Common myeloid progenitor, CD34-positive (primary cell): ENCODE data around the gene MLLT10.

Source experiments
- CTCF ChIA-PET: fragments of 350-600 bp; sonication (Branson Sonifier 250); formaldehyde crosslinking; loops from one replicate; lab custom pipeline; 2021; ENCODE audit warnings: antibody characterized with exemption; lab: Charles Lee
- POLR2A ChIA-PET: fragments of 350-600 bp; sonication (Branson Sonifier 250); formaldehyde crosslinking; loops from one replicate; lab custom pipeline; 2021; ENCODE audit warnings: antibody characterized with exemption; lab: Charles Lee
- DNase-seq, 3 donors: peaks; one replicate each; pipeline versions ENCODE4 v3.0.0 to v3.0.0-alpha.2; 2013
- H3K27ac ChIP-seq, 2 experiments: 1 replicate in 1 of 2; 2 replicates in 1 of 2; pipeline ENCODE4 v1.7.0; 2013; ENCODE audit warnings: inconsistent platforms in 2 of 2, low read length in 2 of 2, mild to moderate bottlenecking in 2 of 2, low read depth in 1 of 2, moderate library complexity in 1 of 2; ENCODE audit not compliant: severe bottlenecking in 2 of 2, insufficient read depth in 1 of 2, poor library complexity in 1 of 2
- H3K27me3 ChIP-seq, 5 experiments: replicated peaks in 2 of 5; 1 replicate in 3 of 5; 2 replicates in 2 of 5; pipeline versions ENCODE4 v1.6.1 to v1.7.0; 2013; ENCODE audit warnings: low read length in 4 of 5, mild to moderate bottlenecking in 2 of 5, moderate library complexity in 2 of 5, inconsistent platforms in 1 of 5; ENCODE audit not compliant: insufficient read depth in 5 of 5, control insufficient read depth in 4 of 5
- H3K36me3 ChIP-seq, 4 experiments: 1 replicate in 2 of 4; 2 replicates in 2 of 4; pipeline versions ENCODE4 v1.6.1 to v1.7.0; 2013; ENCODE audit warnings: low read length in 3 of 4, control low read depth in 1 of 4, mild to moderate bottlenecking in 1 of 4; ENCODE audit not compliant: control insufficient read depth in 4 of 4, insufficient read depth in 4 of 4
- H3K4me1 ChIP-seq, 4 experiments: 1 replicate in 3 of 4; 2 replicates in 1 of 4; pipeline versions ENCODE4 v1.6.1 to v1.7.1; 2013; ENCODE audit warnings: low read length in 3 of 4, mild to moderate bottlenecking in 3 of 4, control low read depth in 1 of 4, inconsistent platforms in 1 of 4, moderate library complexity in 1 of 4; ENCODE audit not compliant: control insufficient read depth in 4 of 4, insufficient read depth in 4 of 4; ENCODE audit errors: control extremely low read depth in 1 of 4
- H3K4me3 ChIP-seq, 7 experiments: 1 replicate in 4 of 7; 2 replicates in 3 of 7; pipeline versions ENCODE4 v1.5.1 to v1.7.0; 2013; ENCODE audit warnings: mild to moderate bottlenecking in 7 of 7, low read length in 6 of 7, moderate library complexity in 6 of 7, inconsistent platforms in 2 of 7, low read depth in 2 of 7, control low read depth in 1 of 7; ENCODE audit not compliant: insufficient read depth in 4 of 7, control insufficient read depth in 1 of 7; ENCODE audit errors: extremely low read depth in 1 of 7
- H3K9me3 ChIP-seq, 5 experiments: 1 replicate in 4 of 5; 2 replicates in 1 of 5; pipeline versions ENCODE4 v1.6.1 to v1.7.1; 2013; ENCODE audit warnings: low read length in 4 of 5, mild to moderate bottlenecking in 2 of 5, inconsistent platforms in 1 of 5, low read depth in 1 of 5, moderate library complexity in 1 of 5; ENCODE audit not compliant: control insufficient read depth in 4 of 5, insufficient read depth in 2 of 5; ENCODE audit errors: control extremely low read depth in 1 of 5
- WGBS: methylation state at CpG from one replicate; pipeline ENCODE4 v1.1.5; 2013; ENCODE audit not compliant: insufficient coverage; 5-methylcytosine and 5-hydroxymethylcytosine counted together

The MLLT10 gene

GRCh38 chr10:21650353-21650752, 116.3 kb downstream of the MLLT10 start:
- no peak overlapping the region for H3K4me3 ChIP-seq
- H3K4me1 ChIP-seq, result peaks cover 0 to 4% (median 0%) of the 10 kb centered on the region in 4 experiments
- ChIA-PET POLR2A (interaction anchor here (0.7 kb wide), 1 partner anchor 157 kb away, joined by 3 read pairs; no protein-coding TSS in a partner anchor), CTCF (interaction anchor here (1.0 kb wide), 1 partner anchor 13 kb away, joined by 4 read pairs; no protein-coding TSS in a partner anchor)
- WGBS, result 100% methylated on average over 1 of the region's 2 CpGs
- DNase-seq, result no peak
- H3K36me3 ChIP-seq, result peaks cover 4 to 43% (median 18%) of the 10 kb centered on the region in 4 experiments
- H3K9me3 ChIP-seq, result no peaks in the 10 kb centered on the region
- H3K27me3 ChIP-seq, result no peaks in the 10 kb centered on the region
- H3K27ac ChIP-seq, result no peak overlapping the region

- 100% methylated on average over 1 of the region's 3 CpGs for WGBS
- Histone ChIP-seq H3K27ac (no peak overlapping the region), H3K4me1 (no peaks in the 10 kb centered on the region), H3K27me3 (no peaks in the 10 kb centered on the region), H3K4me3 (no peak overlapping the region), H3K36me3 (peaks cover 6 to 38% (median 16%) of the 10 kb centered on the region in 4 experiments), H3K9me3 (no peaks in the 10 kb centered on the region)
- POLR2A ChIA-PET, result no interaction called here
- CTCF ChIA-PET, result interaction anchor here (0.9 to 1.1 kb wide), 3 partner anchors 22 to 77 kb away, joined by 3 read pairs; no protein-coding TSS in a partner anchor
- DNase-seq, result no peak
These were observed 121.2 kb downstream of the MLLT10 start for GRCh38 chr10:21655236-21655635.

- Histone ChIP-seq H3K9me3 (no peaks in the 10 kb centered on the region), H3K27ac (no peak overlapping the region), H3K4me3 (no peak overlapping the region), H3K27me3 (no peaks in the 10 kb centered on the region), H3K4me1 (no peaks in the 10 kb centered on the region), H3K36me3 (peaks cover 6 to 38% (median 16%) of the 10 kb centered on the region in 4 experiments)
- POLR2A ChIA-PET, result no interaction called here
- CTCF ChIA-PET, result interaction anchor here (0.9 to 1.1 kb wide), 3 partner anchors 22 to 77 kb away, joined by 3 read pairs; no protein-coding TSS in a partner anchor
- no peak for DNase-seq
- 95% methylated on average over 3 of the region's 5 CpGs for WGBS
These were observed 121.7 kb downstream of the MLLT10 start for GRCh38 chr10:21655687-21656086.

- 80% methylated on average over 1 of the region's 1 CpG for WGBS
- no peaks in the 10 kb centered on the region for H3K9me3 ChIP-seq
- H3K36me3 ChIP-seq, result peaks cover 0 to 9% (median 5%) of the 10 kb centered on the region in 4 experiments
- no peak overlapping the region for H3K27ac ChIP-seq
- ChIA-PET CTCF (interaction anchor here (1.7 to 1.8 kb wide), 2 partner anchors 11 to 25 kb away, joined by 4 to 8 read pairs; no protein-coding TSS in a partner anchor), POLR2A (no interaction called here)
- H3K4me1 ChIP-seq, result peaks cover 0 to 11% (median 6%) of the 10 kb centered on the region in 4 experiments
- DNase-seq, result no peak
- no peak overlapping the region for H3K4me3 ChIP-seq
- no peaks in the 10 kb centered on the region for H3K27me3 ChIP-seq
These were observed 127.1 kb downstream of the MLLT10 start for GRCh38 chr10:21661087-21661486.

- no CpG with 5 or more reads among the region's 3 CpGs for WGBS
- Histone ChIP-seq H3K4me3 (peak overlapping the region in 1 of 7 experiments; percentile 10), H3K9me3 (no peaks in the 10 kb centered on the region), H3K27me3 (no peaks in the 10 kb centered on the region), H3K36me3 (peaks cover 0 to 10% (median 4%) of the 10 kb centered on the region in 4 experiments), H3K4me1 (peaks cover 0 to 11% (median 6%) of the 10 kb centered on the region in 4 experiments), H3K27ac (no peak overlapping the region)
- no peak for DNase-seq
- POLR2A ChIA-PET, result no interaction called here
- CTCF ChIA-PET, result interaction anchor here (0.7 to 1.8 kb wide), 4 partner anchors 9 to 26 kb away, joined by 3 to 8 read pairs (median 4); no protein-coding TSS in a partner anchor
These were observed 127.9 kb downstream of the MLLT10 start for GRCh38 chr10:21661935-21662334.

GRCh38 chr10:21662635-21663034, 128.6 kb downstream of the MLLT10 start:
- DNase-seq, result no peak
- Histone ChIP-seq H3K4me3 (no peak overlapping the region), H3K4me1 (peaks cover 0 to 11% (median 6%) of the 10 kb centered on the region in 4 experiments), H3K9me3 (no peaks in the 10 kb centered on the region), H3K36me3 (peaks cover 0 to 10% (median 4%) of the 10 kb centered on the region in 4 experiments), H3K27ac (no peak overlapping the region), H3K27me3 (no peaks in the 10 kb centered on the region)
- ChIA-PET CTCF (interaction anchor here (1.5 to 1.8 kb wide), 2 partner anchors 10 to 17 kb away, joined by 3 to 8 read pairs; no protein-coding TSS in a partner anchor), POLR2A (no interaction called here)
- 75% methylated on average over 2 of the region's 2 CpGs for WGBS

- POLR2A ChIA-PET, result no interaction called here
- Histone ChIP-seq H3K27me3 (no peaks in the 10 kb centered on the region), H3K27ac (no peak overlapping the region), H3K36me3 (peaks cover 5 to 20% (median 12%) of the 10 kb centered on the region in 4 experiments), H3K9me3 (no peaks in the 10 kb centered on the region), H3K4me1 (peaks cover 0 to 2% (median 0%) of the 10 kb centered on the region in 4 experiments), H3K4me3 (no peak overlapping the region)
- WGBS, result no CpG with 5 or more reads among the region's 1 CpG
- no peak for DNase-seq
- CTCF ChIA-PET, result no interaction called here
These were observed 134.8 kb downstream of the MLLT10 start for GRCh38 chr10:21668831-21669230.
